HG03025 (cell line): ENCODE data around the gene SLCO2A1.

Experiments
- ATAC-seq: cut with Tn5 transposase; IDR thresholded peaks from one replicate; pipeline ENCODE4 v1.9.1; 2021; ENCODE audit warnings: mild to moderate bottlenecking, moderate library complexity; ENCODE audit not compliant: unreplicated experiment, low FRiP score

SLCO2A1 gene

DNA sequence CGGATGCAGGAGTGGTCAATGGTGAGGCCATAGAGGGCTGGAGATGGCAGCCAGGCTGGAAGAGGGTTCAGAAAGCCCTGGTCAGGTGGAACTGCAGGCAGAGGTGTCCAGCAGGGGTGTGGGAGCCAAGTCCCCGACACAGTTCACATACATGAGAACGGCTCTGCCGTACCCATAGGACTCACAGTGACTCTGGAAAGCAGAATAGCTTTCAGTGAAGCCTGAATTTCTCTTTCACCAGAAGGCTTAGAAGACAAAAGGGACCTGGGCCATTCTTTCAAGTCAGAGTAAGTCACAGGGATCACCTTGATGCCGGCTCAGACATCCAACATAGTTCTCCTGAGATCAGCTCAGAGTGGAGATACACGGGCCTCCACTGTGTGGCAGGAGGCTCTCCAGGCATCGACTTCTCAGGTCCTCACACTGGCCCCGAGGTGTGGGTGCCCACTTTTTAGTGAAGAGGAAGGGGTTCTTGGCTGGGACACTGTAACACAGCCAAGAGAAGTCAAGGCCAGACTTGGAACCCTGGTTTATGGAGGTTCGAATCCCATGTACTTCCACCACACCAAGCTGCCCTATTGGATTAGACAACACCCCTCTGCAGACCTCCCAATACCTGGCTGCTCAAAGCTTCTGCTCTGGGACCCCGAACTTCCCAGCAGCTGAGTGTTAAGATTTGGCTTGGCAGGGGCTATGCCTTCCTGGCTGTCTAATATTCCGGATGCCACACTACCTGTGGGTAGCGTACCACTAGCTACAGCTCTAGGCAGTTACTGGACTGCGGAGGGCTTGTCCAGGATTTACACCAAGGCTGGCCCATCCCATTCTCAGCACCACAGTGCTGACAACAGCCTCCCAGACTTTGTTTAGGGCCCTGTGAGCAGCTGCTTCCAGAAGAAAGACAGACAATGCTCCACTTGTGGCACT lies 93.6 kb downstream of the SLCO2A1 start:
- ATAC-seq, result no peak

DNA sequence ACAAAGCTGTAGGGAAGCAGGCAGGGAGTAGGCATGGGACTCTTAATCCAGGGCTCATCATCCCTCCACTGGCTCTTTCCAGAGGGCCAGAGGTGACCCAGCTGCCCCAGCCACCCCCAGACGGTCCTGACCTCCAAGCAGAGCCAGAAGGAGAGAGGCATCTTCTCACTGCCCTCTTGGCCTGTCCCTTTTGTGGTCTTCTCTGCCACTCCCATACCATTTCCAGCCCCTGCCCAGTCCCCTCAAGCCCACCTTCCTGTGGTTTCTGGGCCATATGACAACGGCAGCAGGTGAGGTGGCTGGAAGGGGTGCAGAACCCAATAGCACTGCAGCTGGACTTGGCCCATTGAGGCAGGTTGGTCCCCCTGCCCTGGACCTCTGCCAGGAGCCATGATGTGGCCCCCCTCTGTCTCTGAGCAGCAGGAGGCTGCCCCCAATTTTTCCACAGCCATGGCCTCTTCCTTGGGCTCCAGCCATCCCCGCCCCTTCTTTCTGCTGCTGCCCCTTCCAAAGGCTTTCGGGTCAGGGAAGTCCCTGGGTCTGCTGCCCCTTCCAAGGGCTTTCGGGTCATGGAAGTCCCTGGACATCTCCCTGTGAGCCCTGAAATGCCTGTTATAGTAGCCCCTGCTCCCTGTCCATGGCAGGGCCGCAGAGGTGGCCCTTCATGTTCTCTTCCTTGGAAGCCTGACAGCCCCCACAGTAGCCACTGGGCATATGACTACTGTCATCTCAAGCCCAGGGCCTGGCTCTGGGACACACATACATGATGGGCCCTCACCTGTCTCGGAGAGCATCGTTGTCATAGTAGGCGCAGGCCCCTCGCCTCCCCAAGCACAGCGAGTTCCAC lies 94.5 kb downstream of the SLCO2A1 start:
- no peak for ATAC-seq

DNA sequence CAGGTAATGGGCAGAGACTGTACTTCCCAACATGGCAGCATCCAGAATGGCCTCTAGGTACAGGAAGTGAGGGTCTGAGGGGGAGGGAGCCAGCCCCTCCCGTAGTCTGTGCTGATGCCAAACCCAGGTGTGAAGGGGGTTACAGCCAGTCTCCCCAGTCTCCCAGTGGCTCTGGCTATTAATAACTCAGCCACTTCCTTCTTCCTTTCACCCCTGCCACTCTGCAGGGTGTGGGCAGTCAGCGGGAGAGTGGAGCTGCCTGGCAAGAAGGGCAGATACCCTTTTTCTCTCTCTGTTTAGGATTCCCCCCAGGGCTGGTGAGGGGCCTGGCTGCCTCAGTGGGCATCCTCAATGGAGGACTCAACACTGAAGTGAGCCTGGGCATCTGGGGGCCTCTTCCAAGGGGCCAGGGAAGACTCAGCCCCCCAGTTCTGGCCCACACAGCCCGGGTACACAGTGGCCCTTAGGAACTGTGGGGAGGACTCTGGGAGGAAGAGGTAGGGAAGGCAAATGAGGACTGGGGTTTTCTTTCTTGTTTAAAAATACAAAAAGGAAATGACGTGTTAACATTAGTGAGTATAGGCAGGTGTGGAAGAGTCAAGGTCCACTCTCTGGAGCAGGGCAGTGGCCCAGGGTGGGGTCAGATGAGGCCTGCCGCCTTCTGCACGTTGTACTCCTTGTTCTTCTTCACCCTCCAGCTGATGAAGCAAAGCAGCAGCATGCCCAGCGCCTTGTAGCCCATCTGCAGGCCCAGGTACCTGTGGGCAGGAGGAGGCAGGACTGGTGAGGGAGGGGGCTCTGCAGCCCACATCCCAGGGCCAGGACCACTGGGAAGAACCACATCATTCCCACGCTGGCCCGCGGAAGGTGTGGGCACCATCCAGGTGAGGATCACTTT lies 95.4 kb downstream of the SLCO2A1 start:
- ATAC-seq, result no peak

DNA sequence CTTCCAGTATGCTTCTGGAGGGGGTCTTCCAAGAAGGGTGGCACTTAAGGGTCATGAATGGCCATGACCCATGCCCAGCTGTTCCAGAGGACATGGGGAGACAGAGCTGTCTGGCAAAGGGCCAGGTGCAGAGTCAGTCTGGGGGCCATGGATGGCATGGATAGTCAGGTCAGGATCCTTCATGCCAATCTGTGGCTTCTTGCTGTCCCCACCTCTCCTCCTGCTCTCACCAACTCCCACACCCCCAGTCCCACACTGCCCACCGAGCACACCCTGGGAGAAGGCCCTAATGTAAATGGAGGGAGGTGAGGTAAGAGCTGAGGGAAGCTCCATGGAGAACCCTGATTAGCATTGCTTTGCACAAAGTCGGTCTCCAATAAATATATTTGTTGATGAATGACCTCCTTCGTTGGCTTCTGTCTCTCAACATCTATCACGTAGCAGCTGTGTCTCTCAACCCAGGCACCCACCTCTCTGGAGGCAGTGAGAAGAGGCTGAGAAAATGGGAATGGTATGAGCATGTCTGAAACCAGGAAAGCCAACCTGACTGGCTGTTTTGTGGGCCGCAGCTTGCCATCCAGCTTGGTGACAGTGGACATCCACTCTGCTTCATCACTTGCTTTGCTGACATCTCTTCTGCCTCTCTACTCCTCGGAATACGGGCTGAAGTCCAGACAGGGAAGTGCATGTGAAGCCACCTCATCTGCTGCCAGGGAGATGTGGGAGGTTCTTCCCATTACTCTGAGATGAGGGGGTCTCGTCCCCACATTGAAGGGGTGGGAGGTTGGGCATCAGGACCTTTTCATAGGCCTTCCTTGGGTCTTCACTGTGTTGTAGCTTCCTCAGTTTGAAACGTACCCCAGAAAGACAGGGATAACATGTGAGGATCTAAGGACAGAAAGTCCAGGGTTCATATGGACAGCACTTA lies 96.4 kb downstream of the SLCO2A1 start:
- ATAC-seq, result no peak

DNA sequence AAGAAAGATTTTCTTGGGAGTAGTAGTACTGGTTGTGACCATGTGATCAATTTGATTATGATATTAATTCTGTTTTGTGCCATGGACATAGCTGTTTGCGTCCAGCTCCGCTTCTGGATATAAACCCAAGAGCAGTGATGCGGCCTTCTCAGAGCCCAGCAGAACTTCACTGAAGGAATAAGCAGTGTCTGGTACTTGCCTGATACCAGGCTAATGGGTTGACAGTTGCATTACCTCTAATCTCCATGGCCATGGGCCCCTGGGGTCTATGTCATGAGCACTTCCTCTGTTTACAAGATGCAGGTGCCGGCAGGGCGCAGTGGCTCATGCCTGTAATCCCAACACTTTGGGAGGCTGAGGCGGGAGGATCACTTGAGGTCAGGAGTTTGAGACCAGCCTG lies 97.7 kb downstream of the SLCO2A1 start:
- ATAC-seq, result no peak

DNA sequence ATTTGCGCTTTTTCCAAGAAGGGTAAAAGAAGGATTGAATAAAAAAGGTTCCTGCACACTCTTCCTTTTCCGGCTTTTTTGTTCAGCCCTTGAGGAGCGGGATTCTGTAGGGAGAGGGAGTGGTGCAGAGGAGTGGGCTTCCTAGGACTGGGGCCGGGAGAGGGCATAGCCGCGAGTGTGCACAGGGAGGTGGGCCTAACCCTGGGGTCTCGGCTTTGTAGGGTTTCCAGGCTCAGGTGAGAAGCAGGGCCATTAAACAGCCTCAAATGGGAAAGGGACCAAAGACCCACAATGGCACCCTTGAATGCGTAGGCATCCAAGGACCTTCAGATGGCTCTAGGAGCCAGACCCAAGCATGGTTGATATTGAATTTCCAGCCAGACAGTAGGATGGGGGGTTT lies 98.6 kb downstream of the SLCO2A1 start:
- no peak for ATAC-seq

DNA sequence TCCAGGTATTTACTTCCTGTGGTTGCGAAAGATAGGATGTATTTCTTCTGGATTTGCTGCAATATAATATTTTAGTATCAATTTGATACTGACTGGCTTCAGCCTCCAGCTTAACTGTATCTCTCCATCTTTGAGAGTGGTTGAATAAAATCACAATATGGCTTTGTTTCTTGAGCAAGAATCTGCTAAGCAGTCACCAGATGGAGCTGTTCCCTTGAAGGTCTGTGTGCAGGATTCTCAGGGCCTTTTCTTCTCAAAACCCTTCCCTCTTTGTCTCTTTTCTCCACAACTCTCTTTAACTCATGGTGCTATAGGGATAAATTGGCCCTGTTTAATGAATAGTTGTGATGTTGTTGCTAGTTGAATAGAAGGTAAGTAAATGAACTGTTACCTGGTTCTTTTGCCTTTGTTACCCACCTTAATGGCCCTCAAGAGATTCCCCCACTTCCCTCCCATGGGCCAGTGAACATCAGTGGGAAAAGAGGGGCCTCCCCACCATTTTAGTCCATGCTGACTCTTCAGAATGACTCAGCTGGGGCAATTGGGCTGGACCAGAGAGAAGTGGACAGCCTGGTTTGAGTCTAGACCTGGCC lies 99.3 kb downstream of the SLCO2A1 start:
- ATAC-seq, result no peak

DNA sequence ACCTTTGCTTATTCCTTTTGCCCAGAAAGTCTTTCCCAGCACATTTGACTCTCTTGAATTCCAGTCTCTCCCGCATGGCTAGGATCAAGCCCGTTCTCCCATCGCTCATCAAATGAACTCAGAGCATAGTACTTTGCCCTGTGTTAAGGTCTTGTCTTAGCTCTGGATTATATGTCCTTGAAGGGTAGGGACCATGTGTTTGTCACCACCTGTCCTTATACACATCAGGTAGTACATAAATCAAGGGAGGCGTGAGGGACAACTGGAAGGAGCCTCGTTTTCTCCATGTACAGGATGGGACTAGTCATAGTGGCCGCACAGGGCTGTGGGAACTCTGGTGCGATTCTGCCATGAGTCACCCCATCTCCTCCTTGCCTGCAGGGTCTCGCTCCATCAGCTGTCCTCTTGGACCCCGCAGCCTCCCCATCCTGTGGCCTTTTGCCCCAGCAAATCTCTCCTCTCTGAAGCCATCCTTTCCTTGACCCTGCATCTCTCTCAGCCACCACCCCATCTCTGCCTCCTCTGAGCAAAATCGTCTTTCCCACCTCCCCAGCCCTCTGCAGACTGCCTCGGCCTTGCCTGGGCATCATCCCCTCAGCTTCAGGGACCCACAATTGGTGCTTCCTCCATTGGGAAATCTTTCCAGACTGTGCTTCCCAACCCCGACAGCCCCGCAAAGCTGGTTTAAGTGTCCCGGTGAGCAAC lies 100.7 kb downstream of the SLCO2A1 start:
- ATAC-seq, result no peak

DNA sequence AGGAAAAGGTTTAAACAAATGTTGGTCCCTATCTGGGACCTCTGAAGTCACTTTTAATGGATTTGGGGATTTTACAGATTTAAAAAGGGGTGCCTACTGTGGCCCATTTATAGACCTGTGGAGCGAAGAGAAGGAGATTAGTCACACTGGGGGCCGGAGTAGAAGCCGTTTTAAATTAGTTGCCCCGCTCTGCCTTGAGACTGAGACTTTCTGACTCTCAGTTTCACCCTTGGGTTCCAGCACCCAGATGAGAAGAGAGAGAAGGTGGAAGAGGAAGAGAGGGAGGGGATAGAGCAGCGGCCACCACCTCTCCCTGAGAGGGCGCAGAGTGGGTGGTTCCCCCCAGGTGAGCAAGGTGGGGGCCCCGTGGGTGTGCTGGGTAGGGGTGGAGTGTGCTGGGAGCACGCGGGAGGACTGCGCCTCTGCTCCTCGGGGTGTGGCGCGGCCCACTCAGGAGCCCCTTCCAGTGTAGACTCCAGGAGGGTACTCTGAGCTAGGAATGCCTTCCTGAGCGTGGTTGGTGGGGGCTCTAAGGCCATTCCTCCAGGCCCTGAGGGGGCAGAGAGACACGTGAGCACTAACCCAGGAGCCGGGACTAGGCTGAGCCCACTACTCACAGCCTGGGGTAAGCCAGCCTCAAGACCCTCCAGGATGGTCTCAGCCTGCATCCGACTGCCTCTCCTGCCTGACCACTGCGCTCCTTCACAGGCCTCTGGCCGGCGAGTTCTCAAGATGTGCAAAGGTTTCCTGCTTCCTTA lies 101.4 kb downstream of the SLCO2A1 start:
- ATAC-seq, result peak; percentile 49

DNA sequence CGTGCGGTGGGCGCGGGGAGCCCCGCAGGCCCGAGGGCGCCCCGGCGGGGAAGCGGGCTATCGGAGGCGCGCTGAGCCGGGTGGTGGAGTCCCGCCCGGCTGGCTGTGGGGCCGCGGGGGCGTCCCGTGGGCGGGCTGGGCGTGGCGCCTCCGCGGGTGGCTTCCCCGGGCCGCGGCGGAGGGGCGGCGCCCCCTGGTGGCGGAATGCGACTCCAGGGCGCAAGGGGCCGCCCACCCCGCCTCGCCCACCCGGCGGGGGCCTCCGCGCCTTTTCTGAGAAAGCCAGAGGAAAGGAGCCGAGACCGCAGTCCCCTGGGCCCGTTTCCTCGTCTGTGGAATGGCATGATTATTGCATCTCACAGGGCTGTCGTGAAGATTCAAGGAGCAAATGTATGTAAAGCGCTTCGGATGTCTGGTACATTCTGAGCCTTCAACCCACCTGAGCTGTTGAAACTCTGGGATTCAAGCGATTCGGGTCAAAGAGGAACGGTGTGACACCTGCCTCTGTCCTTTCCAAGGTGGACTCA lies 102.1 kb downstream of the SLCO2A1 start:
- peak; percentile 55 for ATAC-seq

DNA sequence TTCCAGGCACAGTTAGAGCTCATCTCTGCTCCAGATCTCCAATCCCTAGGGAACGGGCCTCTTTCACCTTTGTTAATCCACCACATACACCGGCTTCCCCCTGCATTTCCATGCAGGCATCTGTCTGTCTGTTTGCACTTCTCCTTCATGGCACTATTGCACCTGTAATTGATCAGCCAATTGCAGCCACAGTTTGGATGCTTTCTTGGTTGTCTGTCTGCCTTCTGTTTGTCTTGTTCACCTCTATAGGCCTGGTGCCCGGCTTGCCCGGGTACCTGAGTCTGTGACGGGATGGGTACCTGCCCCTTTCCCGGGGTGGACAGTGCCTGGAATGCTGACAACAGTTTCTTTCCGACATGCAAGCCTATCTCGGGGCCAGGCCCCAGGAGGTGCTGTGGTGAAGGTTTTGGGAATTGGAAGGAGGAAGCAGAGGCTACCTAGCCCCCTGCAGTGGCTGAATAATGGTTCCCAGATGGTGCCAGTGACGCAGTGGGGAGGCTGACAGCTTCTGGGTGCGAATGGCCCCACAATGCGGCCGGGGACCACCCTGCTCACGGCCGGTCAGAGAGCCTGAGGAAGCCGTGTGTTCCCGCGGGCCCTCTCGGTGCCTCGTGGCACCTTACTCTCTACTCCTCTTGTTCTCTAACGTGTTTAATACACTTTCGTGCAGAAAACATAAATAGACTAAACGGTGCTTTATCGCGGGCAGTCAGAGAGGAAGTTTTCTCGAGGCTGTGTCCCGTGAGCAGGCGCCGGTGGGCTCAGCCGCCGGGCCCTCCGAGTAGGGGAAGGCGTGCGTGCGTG lies 102.8 kb downstream of the SLCO2A1 start:
- ATAC-seq, result no peak

DNA sequence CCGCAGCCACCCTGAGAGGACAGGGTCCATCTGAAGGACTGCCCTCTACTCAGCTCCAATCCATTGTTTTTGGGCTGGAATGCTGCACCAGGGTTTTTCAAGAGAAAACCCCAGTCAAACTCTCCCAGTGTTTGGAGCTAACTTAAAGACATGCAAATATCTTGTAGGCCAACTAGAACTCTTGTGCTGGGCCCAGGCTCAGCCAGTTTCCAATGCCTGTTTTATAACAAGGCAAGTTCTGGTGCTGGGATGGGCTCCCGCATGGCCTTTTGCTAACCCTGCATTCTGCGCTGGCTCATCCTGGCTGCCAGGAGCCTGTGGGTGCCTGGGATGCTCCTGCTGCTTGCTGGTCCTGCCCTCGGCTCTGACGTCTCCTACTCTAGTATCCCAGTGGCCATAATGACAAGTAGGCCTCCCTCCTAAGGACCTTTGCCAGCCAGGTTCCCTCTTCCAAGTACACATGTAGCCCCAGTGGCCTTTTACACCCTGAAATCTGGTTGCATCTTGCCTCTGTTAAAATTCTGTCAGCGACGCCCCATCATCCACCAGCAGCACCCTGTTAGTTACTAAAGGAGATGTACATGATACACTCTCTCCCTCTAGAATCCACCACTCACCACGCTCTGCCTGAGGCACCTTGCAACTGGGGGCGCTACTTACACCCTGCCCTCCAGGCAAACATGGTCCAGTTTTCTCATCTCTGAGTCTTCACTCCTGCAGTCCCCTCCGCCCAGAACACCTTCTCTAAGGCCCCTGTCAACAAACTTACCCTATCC lies 103.6 kb downstream of the SLCO2A1 start:
- no peak for ATAC-seq

DNA sequence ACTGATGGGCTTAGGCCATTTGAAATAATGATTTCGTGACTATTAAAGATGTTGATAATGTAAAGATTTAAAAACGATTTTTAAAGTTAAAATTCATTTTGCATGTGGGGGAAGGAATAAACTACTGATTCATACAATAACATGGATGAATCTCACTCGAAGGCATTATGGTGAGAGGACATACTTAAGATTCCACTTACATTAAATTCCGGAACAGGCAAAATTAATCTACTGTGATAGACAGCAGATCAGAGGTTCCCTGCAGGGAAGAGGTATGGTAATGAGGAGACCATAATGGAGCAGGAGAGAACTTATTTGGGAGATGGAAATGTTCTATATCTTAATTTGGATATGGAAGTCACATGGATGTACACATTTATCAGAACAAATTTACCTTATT lies 105.7 kb downstream of the SLCO2A1 start:
- ATAC-seq, result no peak

DNA sequence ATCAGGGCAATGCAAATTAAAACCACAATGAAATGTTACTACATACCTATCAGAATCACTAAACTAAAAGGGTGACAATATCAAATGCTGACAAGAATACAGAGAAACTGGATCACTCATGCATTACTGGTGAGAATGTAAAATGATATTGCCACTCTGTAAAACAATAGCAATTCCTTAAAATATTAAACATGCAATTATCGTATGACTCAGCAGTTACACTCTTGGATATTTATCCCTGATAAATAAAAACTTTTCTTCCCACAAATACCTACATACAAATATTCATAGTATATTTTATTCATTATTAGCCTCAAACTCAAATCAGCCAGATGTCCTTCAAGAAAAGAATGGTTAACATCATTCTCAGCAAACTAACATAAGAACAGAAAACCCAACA lies 108.1 kb downstream of the SLCO2A1 start:
- no peak for ATAC-seq

DNA sequence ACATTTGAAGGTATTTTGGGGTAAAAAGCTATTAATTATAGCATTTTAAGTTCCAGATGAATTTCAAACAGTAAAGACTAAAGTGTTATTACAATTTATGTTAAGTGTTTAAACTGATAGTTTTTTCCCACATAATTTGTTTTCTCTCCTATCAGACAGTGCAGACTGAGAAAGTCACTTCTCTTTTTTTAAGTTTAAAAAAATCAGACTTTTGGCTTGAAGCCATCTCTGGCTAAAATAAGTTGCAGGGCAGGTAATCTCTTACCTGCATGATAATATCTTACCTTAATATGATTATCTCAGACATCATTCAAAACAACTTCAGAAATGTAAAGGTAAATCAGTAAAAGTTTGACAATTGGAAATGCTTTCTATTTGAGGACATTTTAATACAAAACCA lies 112.6 kb downstream of the SLCO2A1 start:
- no peak for ATAC-seq
